KMS-11 (cell line): ENCODE data around the gene PLD3.
"Not testable (repeated sequence)": the region's sequence is repeated elsewhere in the genome, so short reads cannot be mapped to it uniquely, and the experiment has no call there.

ENCODE experiments used
- H2AFZ ChIP-seq: fragments of 200-600 bp; sonication (generic); 2 replicates; pipeline ENCODE4 v1.6.1; 2016; ENCODE audit warnings: antibody characterized with exemption, mixed run types, low read depth
- H3K27ac ChIP-seq: fragments of 200-600 bp; sonication (generic); 2 replicates; pipeline ENCODE4 v1.6.1; 2016; ENCODE audit warnings: mild to moderate bottlenecking, mixed run types
- H3K27me3 ChIP-seq: fragments of 200-600 bp; sonication (generic); 2 replicates; pipeline ENCODE4 v1.6.1; 2017; ENCODE audit warnings: mild to moderate bottlenecking, low read depth, mixed run types, moderate library complexity; ENCODE audit not compliant: insufficient read depth
- H3K36me3 ChIP-seq: fragments of 200-600 bp; sonication (generic); 2 replicates; pipeline ENCODE4 v1.6.1; 2017; ENCODE audit warnings: mild to moderate bottlenecking, mixed run types; ENCODE audit not compliant: insufficient read depth
- H3K4me1 ChIP-seq: fragments of 200-600 bp; sonication (generic); 2 replicates; pipeline ENCODE4 v1.6.1; 2016; ENCODE audit warnings: mild to moderate bottlenecking, low read depth, mixed run types; ENCODE audit not compliant: poor library complexity, severe bottlenecking
- H3K4me2 ChIP-seq: fragments of 200-600 bp; sonication (generic); 2 replicates; pipeline ENCODE4 v1.7.0; 2016; ENCODE audit warnings: mild to moderate bottlenecking, mixed run types
- H3K4me3 ChIP-seq: fragments of 200-600 bp; sonication (generic); IDR thresholded peaks from 2 replicates; pipeline ENCODE4 v1.6.1; 2017; ENCODE audit warnings: low read depth, low read length, mixed read lengths; ENCODE audit not compliant: insufficient read depth
- H3K79me2 ChIP-seq: fragments of 200-600 bp; sonication (generic); 2 replicates; pipeline ENCODE4 v1.6.1; 2016; ENCODE audit warnings: low read depth, mixed run types; ENCODE audit not compliant: insufficient read depth
- H3K9ac ChIP-seq: fragments of 200-600 bp; sonication (generic); 2 replicates; pipeline ENCODE4 v1.6.1; 2016; ENCODE audit warnings: mild to moderate bottlenecking, mixed run types
- H4K20me1 ChIP-seq: fragments of 200-600 bp; sonication (generic); 2 replicates; pipeline ENCODE4 v1.6.1; 2016; ENCODE audit warnings: mild to moderate bottlenecking, mixed run types; ENCODE audit not compliant: insufficient read depth
- CTCF ChIP-seq: fragments of 200-600 bp; sonication (generic); conservative IDR thresholded peaks from 2 replicates; pipeline ENCODE4 v1.6.1; 2017; ENCODE audit warnings: low read depth, mild to moderate bottlenecking, antibody characterized with exemption, low read length, moderate library complexity, mixed read lengths

The PLD3 gene

GRCh38 chr19:40365613-40366401, 17.3 kb downstream of the PLD3 start:
- Histone ChIP-seq H2AFZ (no peak overlapping the region), H3K9ac (no peak overlapping the region), H3K79me2 (no peaks in the 10 kb centered on the region), H3K4me1 (peaks cover 6% of the 10 kb centered on the region), H4K20me1 (no peaks in the 10 kb centered on the region), H3K36me3 (no peaks in the 10 kb centered on the region), H3K4me3 (no peak overlapping the region), H3K4me2 (no peak overlapping the region), H3K27ac (no peak overlapping the region), H3K27me3 (no peaks in the 10 kb centered on the region)
- TF ChIP-seq CTCF: no peak

- TF ChIP-seq CTCF: no peak
- Histone ChIP-seq H3K4me2 (no peak overlapping the region), H2AFZ (no peak overlapping the region), H3K4me1 (peaks cover 6% of the 10 kb centered on the region), H3K27me3 (no peaks in the 10 kb centered on the region), H3K4me3 (no peak overlapping the region), H3K36me3 (no peaks in the 10 kb centered on the region), H3K79me2 (no peaks in the 10 kb centered on the region), H3K9ac (no peak overlapping the region), H4K20me1 (no peaks in the 10 kb centered on the region), H3K27ac (no peak overlapping the region)
Measured at GRCh38 chr19:40366697-40367561, 18.4 kb downstream of the PLD3 start.

- no peaks in the 10 kb centered on the region for H3K36me3 ChIP-seq
- no peak overlapping the region for H3K27ac ChIP-seq
- TF ChIP-seq CTCF: no peak
- no peaks in the 10 kb centered on the region for H3K79me2 ChIP-seq
- no peaks in the 10 kb centered on the region for H3K27me3 ChIP-seq
- H2AFZ ChIP-seq: no peak overlapping the region
- H3K4me2 ChIP-seq: no peak overlapping the region
- H4K20me1 ChIP-seq: no peaks in the 10 kb centered on the region
- H3K4me3 ChIP-seq: no peak overlapping the region
- peaks cover 6% of the 10 kb centered on the region for H3K4me1 ChIP-seq
- H3K9ac ChIP-seq: no peak overlapping the region
Measured at GRCh38 chr19:40367577-40368434, 19.3 kb downstream of the PLD3 start.

GRCh38 chr19:40369797-40370196, 21.3 kb downstream of the PLD3 start:
- Histone ChIP-seq H3K4me1 (no peaks in the 10 kb centered on the region), H3K9ac (no peak overlapping the region), H3K27ac (no peak overlapping the region), H4K20me1 (no peaks in the 10 kb centered on the region), H3K27me3 (no peaks in the 10 kb centered on the region), H3K79me2 (no peaks in the 10 kb centered on the region), H3K4me2 (no peak overlapping the region), H3K36me3 (no peaks in the 10 kb centered on the region), H2AFZ (no peak overlapping the region), H3K4me3 (no peak overlapping the region)
- no peak for TF ChIP-seq CTCF

- H3K4me3 ChIP-seq, H3K9ac ChIP-seq, H2AFZ ChIP-seq, H3K79me2 ChIP-seq, H3K27ac ChIP-seq, H3K36me3 ChIP-seq, H3K27me3 ChIP-seq, H3K4me1 ChIP-seq, H4K20me1 ChIP-seq, H3K4me2 ChIP-seq: not testable (repeated sequence)
Measured at GRCh38 chr19:40370253-40370652, 21.8 kb downstream of the PLD3 start.
